ENCODE data around the gene TCHH.

The TCHH gene

GRCh38 chr1:152071123-152071522 is 44.1 kb downstream of the TCHH start:
- no peak for DNase-seq (ENCODE audit: extremely low spot score)
- ChIA-PET CTCF (no interaction called here), POLR2A (no interaction called here)
- no peak for TF ChIP-seq CTCF (IDR thresholded peaks at IDR 0.05; ENCODE audit: control extremely low read depth, extremely low read depth, low read depth, missing control alignments)

GRCh38 chr1:152067929-152068328 is 47.3 kb downstream of the TCHH start:
- no peak for DNase-seq (ENCODE audit: extremely low spot score)
- CTCF ChIA-PET: interaction anchor here (1.1 kb wide), 4 partner anchors 15 to 391 kb away, joined by 3 to 5 read pairs (median 4); no protein-coding TSS in a partner anchor
- TF ChIP-seq CTCF (IDR thresholded peaks at IDR 0.05; ENCODE audit: control extremely low read depth, extremely low read depth, low read depth, missing control alignments): no peak
- POLR2A ChIA-PET: no interaction called here

GRCh38 chr1:152067150-152067549 is 48.1 kb downstream of the TCHH start:
- CTCF ChIA-PET: no interaction called here
- DNase-seq (ENCODE audit: extremely low spot score): no peak

DNA sequence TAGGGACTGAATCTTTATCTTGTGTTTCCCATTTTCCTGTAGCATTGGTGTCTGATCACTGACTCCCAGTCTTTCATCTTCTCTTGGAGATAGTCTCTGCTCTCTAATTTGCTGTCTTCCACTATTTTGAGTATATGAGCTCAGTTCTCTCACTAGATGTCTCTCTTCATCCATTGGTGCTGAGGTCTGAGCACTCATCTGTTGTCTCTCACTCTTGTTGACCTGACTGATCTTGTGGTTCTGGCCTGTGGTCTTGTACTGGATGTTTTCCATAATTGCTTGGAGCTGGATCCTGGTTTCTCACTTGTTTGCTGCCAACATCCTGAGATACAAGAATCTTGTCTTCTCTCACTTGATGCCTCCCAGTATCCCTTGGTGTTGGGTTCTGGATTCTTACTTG is 53.3 kb downstream of the TCHH start:
- DNase-seq (ENCODE audit: extremely low spot score): no peak
- POLR2A ChIA-PET: no interaction called here
- CTCF ChIA-PET: interaction anchor here (1.3 to 2.2 kb wide), 2 partner anchors 9 to 122 kb away, joined by 3 to 6 read pairs; no protein-coding TSS in a partner anchor
- no peak for TF ChIP-seq CTCF (IDR thresholded peaks at IDR 0.05; ENCODE audit: control extremely low read depth, extremely low read depth, low read depth, missing control alignments)

More at GRCh38 chr1:152067150-152067549, 48.1 kb downstream of the TCHH start:
- TF ChIP-seq CTCF (IDR thresholded peaks at IDR 0.05; ENCODE audit: control extremely low read depth, extremely low read depth, low read depth, missing control alignments): no peak
- POLR2A ChIA-PET: no interaction called here

Data from GM10248 (cell line).